HG03571 (cell line): ENCODE results near the gene MCTP2.

Source experiments
- ATAC-seq: cut with Tn5 transposase; IDR thresholded peaks from one replicate; pipeline ENCODE4 v1.9.1; 2021; ENCODE audit not compliant: unreplicated experiment

The MCTP2 gene

DNA sequence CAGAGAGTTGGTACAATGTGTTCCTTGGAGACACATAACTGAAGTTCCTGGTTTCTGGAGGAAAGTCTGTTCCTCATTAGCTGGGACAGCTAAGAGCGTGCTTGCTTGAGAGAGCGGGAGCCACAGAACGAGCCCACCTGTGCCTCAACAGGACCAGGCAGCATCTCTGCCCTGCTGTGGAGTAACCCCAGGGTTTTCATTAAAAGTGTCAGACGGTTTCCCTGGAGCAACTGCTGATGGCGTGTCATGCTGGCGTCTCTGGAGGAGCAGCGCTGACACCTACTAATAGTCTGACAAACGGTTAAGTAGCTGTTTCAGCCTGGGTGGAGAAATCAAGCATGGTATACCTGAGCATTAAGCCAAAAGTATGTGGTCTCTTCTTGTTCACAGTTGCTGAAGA lies 150.0 kb downstream of the MCTP2 start:
- no peak for ATAC-seq

DNA sequence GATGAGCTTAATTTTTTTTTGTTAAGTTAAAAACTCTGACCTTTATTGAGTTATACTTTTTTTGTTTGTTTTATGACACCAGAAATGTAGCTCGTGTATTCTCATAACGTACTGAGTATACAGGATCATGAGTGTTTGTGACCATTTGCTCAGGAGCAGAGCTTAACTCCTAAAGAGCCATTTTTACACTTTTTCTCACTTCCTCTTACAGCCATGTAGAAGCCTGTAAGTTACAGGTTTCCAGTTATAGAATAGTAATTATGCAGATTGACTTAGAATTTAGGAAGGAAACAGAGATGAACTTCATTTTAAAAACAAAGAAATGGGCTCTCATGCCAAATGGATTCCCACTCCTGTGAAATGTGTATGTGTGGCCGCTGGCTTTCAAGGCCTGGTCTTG lies 151.7 kb downstream of the MCTP2 start:
- ATAC-seq = no peak

DNA sequence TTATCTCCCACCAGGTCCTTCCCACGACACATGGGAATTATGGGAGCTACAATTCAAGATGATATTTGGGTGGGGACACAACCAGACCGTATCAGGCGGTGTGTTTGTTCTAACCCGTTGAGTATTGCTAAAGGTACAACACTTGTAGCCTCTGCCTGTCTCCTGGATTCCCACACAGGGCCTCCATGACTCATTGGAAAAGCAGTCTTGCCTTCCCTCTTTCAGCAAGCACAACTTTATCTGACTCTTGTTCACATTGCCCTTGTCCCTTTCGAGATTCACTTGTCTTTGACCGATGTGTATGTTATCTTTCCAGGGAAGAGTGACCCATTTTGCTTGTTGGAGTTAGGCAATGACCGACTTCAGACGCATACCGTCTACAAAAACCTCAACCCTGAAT lies 152.3 kb downstream of the MCTP2 start:
- ATAC-seq = no peak

DNA sequence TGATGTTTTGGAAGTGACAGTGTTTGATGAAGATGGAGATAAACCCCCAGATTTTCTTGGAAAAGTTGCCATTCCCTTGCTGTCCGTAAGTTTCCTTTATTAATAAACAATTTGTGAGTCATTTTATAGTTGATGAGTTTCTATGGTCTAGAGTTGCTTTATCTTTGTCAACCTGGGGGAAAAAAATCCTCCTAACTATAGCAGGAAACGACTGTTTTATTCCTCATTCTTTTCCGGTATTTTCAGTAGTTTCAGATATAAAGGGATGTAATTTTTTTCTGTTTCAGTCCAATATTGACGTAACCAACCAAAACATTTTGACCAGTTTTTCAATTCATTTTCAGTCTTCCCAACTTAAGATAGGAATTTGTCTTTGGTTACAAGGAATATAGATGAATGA lies 154.1 kb downstream of the MCTP2 start:
- no peak for ATAC-seq

DNA sequence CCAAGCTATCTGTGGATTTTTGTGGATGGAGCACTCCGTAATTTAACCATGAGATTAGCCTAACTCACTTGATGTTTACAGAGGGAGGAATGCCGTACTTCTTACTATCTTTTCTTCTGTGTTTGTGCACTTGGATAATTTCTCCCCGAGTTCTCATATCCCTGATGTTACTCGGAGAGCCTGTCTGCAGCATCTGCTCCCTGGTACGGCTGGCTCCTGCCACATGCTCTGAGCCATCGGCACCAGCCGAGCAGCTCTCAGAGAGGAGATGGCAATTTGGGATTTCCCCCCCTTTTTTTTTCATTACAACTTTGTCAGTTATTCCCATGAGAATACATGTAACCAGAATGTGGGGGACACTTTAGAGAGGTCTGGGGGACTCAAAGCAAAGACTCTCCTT lies 155.0 kb downstream of the MCTP2 start:
- no peak for ATAC-seq

DNA sequence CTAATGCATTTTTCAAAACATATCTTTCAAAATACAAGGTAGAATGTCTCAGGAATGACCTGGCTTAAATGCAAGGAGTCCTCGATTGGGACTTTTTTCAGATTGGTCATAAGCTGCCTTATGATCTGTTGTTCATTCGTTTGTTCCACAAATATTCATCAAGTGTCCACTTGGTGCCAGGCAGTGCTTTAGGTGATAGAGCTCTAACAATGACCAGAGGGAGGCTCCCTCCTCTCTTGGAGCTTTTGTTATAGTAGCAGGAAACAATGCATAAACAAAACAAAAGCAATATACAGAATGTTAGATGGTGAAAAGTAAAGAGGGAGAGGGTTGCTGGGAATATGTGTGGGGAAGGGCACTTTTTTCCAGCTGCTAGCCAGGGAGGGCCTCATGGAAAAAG lies 156.1 kb downstream of the MCTP2 start:
- no peak for ATAC-seq

DNA sequence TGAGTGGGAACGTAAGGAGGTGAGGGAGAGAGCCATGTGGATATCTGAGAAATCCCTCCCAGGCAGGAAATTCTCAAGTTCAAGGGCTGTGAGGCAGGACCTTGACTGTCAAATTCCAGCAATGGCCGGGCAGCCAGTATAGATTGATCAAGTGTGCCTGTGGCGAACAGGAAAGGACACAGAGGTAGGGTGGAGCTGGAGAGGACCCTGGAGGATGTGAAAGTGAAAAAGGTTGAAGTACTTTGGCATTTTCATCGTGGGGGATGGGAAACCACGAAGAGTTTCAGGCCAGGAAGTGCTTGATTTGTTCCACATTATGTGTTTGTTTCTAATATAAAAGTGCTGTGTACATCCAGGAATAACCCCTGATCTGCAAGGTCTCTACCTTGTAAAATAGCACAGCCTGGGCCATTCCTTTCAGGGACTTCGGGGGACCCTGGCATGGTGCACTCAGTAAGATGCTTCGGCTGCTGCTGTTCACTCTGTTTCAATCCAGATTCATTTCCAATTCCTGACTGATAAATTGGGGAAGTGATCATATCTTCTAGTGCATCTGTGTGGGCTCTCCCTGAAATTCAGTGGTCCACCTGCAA lies 156.6 kb downstream of the MCTP2 start:
- peak; percentile 67 for ATAC-seq

DNA sequence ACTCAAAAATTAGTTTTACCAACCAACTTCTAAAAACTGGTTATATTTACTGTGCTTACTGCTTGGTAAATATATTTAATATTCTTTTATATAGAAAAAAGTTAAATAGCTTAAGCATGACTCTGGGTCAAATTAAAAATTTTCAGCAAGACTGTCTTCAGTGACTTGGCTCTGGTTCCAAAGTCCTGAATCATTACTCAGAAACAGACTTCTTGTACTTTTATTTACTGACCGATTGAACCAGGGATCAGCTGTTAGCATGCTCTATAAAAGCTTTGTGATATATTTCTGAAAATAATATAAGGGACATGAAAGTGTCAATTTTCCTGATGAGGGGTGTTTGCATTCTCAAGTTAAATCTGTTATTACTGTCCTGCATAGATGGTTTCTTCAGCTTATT lies 164.3 kb downstream of the MCTP2 start:
- ATAC-seq = no peak

DNA sequence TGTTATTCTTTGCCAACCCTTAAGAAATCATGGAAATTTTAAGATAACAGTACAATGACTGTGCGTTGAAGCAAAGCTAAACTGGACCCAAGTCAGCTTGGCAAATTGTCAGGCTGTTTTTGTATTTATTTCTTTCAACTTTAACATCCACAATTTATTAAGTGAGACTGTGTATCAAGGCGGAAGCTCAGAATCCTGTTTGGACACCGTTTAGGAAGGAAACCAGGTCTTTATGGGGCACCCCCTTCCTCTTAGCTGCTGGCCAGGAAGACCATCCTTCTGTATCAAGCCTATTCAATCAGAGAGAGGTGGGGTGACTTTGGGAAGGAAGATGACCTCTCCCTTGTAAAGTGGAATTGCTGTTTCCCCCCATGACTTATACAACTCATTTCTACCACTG lies 166.0 kb downstream of the MCTP2 start:
- ATAC-seq = no peak

DNA sequence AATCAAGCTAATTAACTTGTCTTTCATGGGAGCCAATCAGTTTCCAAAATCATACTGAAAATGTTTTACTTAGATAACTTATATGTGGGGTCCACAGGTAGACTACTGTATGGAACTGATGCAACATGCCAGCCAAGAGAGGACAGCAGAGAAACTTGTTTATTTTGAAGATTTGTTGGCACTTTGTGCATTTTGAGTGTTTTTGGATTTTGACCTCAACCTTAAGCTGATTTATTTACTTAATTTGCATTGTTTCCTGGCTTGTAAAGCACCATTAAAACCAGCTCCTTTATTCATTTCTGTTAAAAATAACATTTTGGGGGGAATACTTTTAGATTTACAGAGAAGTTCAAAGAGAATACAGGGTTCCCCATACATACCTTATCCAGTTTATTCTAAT lies 166.6 kb downstream of the MCTP2 start:
- ATAC-seq = no peak

DNA sequence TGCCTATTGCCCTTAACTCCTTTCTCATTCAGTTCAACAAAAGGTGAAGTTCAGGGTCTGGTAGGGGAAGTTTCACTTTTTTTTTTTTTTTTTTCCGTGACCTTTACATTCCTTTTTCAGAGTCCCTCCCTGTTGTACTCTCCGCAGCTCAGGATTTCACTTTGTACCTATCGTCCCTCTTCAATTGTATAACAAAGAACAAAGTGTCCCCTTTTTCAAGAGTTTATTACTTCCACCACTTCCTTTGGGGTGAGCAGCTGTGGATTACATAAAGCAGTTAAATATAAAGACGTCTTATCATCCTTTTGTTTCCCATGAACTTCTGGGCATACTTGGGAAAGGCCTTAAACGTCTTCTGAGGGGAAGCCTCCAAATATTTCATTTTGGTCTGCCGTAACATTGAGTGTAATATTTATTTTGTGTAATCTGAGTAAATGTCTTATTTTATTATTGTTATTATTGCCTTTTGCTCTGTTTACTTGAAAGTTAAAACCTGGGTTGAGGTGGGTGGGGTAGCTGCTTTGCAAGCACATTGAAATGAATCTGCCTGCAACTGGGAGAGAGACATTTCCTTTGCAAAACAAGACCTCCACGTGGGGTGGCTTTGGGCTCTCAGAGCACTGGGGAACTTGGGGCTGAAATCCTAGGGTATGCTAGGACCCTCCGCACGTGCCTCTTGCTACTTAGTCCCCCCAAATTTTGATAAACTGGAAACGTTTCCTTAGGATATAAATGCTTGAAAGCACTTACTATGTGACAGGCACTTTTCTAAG lies 169.4 kb downstream of the MCTP2 start:
- ATAC-seq = no peak

DNA sequence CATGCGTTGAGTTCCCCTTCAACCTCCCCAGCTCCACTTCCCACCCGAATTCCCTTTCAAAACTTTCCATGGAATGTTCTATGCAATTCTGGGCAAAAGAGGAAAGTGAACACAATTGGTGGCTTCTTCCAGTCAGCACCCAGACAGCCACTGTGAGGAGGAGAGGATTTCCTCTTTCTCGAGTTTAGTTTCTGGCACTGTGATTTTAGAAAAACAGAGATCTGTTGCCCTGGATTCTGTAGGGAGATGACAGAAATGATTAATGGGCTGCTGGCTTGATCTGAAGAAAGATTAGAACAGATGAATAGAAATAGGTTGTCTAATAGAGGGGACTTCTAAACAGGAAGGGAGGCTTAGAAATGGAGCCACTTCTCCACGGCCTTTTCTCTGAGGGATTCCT lies 172.0 kb downstream of the MCTP2 start:
- ATAC-seq = no peak

DNA sequence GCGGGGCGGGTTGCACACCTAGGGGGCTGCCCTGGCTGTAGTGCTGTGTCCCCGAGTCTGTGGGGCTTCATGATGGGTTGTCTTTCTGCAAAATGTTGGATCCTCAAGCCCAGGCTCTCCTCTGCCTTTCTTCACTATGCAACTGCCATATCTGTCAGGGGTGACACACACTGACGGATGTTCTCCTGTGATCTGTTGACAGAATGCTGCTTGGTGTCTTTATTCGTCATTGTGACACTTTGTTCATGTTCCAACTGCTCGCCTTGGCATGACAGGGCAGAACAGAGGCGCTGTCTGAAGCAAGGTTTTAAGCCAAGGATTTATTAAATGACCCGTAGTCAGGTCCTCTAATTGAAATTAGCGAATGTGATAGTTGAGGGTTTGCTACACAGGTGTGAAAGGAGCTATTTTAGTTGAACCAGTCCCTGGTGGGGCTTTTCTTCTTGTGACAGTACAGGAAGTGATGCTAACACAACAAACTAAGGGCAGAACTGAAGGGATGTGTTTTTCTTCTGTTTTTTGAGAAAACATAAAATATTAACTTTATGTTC lies 173.4 kb downstream of the MCTP2 start:
- ATAC-seq = no peak

DNA sequence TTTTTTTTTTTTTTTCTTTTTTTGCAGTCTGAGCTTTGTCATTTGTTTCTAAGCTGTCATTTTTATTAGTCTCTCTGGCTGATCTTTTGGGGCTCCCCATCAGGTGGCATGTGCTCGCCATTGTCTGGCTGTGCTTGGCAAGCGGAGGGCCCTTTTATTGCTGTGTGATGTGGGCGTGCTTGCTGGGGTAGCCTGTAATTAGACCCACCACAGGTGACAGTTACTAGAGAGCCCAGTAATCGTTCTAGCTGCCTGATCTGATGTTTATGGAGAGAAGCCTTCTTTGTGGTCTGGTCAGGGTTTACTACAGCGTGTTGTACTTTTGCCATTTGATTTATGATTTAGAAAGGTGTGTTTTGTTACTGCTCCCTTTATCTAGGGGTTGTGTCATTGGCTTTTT lies 179.9 kb downstream of the MCTP2 start:
- ATAC-seq = no peak

DNA sequence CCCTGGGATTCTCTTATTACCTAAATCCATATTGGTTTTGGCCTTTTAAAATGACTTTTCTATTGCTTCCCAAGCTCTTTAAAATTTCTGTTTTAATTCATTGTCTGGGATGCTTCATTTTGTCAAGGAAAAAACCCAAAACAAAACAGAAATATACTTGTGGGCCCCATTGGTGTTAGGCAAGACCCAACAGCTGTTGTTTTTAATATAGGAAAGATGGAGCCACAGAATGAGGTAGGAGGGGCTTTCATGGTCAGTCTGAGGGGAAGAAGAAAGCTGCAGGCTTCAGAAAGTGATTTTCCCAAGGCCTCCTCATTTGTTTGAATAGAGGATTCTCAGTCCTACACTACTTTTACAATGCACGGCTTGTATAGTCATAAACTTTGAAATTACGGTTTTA lies 180.5 kb downstream of the MCTP2 start:
- ATAC-seq = no peak

DNA sequence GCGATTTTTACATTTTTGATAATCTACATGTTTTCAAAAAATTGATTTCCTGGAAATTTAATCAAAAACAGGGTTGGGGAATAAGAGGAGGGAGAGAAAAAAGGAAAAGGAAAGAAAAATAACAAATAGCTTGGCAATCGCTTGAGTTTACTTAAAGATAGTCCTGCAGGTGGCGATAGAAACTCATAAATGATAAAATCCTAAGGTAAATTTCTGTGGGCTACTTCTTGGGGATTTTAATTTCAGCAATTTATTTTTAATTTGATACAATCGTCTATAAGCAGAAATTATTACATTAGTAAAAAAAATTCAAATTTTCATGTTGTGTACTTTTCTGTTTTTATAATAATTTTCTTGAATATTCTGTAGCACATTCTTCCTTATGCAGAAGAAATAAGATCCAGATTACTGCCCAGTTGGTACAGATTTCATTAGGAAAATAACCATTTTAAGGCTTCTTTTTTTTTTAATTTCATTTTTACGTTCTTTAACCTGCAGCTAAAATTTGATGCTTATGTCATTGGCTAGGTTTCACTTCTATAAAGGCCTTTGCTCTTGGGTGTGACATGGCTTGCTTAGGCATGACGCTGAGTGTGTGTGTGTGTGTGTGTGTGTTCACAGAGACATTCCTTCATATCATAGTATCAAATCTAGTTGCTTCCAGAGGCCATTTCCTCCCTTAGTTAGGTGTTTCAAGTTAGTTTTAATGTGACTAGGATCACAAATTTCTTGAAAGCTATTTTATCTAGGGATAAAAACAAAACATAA lies 181.8 kb downstream of the MCTP2 start:
- ATAC-seq = no peak

DNA sequence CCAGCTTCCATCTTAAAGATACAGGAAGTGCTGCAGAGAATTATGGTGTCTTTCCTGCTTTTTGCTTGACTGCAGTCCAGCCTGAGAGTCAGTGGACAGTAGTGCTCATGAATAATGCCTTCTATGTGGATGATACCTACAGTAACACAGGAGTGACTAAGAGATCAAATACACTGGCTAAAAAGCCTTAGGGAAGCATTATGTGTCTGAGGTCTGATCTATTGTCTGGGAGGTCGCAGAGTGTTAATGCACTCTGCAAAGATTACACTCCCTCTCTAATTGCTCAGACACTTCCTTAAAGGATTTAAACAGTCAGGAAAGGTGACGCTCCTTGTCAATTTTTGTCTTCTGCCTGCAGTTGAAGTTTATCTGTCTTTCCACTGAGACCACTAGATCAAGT lies 183.6 kb downstream of the MCTP2 start:
- ATAC-seq = no peak

DNA sequence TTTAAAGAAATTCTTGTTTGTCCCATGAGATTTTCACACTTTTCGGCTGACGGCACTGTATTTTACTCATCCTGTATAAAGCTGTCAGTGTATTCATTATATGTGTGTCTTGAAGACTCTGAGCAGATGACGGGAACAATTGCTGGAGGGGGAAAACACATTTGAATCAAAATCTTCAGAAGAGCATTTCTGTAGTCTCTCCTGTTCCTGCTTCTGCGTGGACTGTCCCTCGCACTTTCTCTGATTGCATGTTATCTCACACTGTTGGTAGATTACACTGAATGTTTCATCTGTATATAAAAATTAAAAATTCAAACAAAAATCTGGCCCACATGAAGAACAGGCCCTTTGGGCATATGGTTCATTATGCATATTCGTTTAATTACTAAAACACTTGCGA lies 184.9 kb downstream of the MCTP2 start:
- ATAC-seq = no peak

DNA sequence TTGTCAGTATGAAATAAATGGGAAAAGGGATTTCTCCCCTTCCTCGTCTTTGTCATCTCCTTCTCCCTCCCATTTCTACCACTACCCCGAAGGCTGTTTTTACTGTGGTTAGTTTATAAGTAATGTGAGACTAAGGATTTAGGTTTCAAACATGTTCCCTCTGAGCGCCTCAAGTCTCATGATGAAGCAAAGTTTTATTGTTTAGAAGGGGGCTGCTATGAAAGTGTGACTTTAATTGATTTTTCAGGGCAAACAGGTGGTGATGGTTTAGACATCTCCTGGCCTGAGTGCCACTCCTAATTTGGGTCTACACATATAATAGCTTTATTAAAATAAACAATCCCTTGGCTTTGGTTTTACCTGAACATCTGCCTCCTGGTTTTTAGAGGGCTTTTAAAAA lies 185.5 kb downstream of the MCTP2 start:
- ATAC-seq = no peak

DNA sequence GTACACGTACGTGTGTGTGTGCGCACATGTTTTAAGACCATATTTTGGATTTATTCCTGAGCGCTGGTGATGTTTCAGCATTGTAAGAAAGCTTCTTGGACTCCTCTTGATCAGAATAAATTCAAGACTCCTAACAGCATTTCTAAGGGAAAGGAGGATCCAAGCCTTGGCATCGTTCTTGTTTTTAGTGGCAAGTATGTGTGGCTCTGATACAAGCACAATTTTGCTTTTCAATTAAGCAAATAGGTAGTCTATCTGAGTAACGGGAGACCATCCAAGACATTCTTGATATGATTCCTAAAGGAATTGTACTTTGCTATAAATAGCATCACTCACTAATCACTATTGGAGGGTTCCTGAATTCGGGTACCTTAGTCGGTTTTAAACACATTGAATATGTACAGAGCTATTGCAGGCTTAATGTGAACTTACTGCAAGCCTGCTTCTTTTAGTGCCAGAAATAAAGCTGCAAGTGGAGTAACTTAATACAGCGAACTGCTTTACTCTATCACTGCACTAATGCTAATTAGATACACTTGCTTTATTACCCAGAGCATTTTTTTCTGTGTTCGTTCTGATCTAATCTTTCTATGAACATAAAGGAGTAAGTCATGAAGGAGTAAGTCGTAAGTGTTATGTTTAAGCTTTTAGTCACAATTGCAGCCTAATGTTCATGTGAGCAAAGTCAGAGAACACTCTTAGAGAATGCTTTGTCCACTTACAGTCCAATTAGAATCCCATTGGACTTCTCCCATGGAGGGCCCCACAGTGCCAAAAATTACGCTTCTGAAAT lies 186.3 kb downstream of the MCTP2 start:
- no peak for ATAC-seq

DNA sequence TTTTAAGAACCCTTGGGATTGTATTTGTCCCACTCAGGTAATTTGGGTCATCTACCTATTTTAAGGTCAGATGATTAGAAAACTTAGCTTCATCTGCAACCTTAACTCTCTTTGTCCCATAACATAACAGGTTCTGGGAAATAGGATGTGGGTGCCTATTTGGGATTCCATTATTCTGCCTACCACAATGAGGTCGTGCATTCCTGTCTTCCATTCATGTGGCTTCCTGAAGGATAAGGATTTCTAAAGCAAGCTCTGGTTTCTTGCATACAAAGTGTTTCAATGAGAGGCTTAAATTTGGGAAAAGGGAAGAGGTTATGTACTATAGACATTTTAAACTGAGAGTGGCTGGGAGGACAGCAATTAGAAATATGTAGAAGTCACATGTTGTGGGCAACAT lies 190.3 kb downstream of the MCTP2 start:
- ATAC-seq = no peak
